Caki2 (cell line): Measurements from ENCODE around the gene RSL1D1. TPM values are rescaled to one million over a fixed set of nuclear protein-coding genes. Genes with fewer than 3 reads are reported as not detected.

Experiments
- DNase-seq: peaks from one replicate; pipeline ENCODE4 v3.0.0-alpha.2; 2015; ENCODE audit warnings: low read depth
- in situ Hi-C: cut with HindIII; loops from 2 replicates; pipeline ENCODE4 v1.10.0; 2016; ENCODE audit warnings: low sequenced_read_pairs, low pct_unique_long_range_greater_than_20kb, mixed read lengths
- total RNA-seq: library from RNA; depleted of rRNA; stranded (reverse); fragments of >200 nt; shearing (Covaris generic); gene quantifications from 2 replicates; pipeline ENCODE4 v1.2.3, GENCODE V29; 2014; ENCODE audit warnings: low replicate concordance

The RSL1D1 gene
- total RNA-seq, 1 experiment from 2014 or later = 196 TPM

DNA sequence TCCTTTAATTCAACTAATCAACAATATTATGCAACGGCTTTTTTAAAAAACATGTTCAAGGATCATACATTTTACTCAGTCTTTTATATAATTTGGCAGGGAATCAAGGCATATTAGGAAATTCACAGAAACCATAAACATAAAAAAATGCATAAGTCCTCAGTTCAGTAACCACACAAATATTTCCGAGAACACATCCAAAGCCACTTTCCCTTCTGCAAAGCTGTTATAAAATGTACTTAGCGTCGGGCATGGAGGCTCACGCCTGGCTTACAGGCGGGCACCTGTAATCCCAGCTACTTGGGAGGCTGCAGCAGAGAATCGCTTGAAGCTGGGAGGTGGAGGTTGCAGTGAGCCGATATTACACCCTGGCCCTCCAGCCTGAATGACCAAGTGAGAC is 44.6 kb downstream of the RSL1D1 start:
- in situ Hi-C loops = no loop called here
- DNase-seq = no peak

DNA sequence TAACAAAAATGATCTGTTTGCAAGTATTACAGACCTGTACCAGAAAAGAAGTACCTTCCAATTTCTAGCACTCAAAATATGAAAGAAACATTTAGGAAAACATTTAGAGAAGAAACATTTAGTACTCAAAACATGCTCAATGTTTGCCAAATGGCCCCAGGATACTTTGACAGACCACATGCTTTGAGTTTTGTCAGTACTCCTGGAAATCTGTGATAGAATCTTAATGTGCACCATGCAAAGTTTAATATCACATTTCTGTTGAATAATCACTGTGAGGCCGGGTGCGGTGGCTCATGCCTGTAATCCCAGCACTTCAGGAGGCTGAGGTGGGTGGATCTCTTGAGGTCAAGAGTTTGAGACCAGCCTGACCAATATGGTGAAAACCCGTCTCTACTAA is 45.8 kb downstream of the RSL1D1 start:
- in situ Hi-C loops = no loop called here
- DNase-seq = no peak

DNA sequence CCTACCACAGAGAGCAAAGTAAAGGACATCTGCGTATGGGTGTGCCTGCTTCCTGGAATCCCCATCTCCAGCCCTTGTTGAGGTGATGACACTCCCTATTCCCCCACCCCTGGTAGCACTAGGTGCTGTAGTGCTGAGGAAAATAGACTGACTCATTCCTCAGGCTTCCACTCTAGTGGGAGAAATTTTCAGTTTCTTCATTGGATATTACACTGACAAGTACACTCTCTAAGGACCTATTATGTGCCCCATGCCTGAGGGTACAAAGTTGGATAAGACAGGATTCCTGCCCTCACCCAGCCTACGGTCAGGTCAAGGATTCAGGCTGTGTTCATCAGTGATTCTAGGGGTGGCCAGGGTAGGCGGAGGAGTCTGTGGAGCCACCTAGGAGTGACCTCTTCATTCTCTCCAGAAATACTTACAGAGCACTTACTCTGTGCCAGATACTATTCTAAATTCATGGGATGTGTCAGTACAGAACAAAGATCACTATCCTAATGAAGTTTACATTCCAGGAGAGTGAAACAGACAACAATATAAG is 49.8 kb downstream of the RSL1D1 start:
- in situ Hi-C loops = no loop called here
- peak; percentile 15 for DNase-seq

DNA sequence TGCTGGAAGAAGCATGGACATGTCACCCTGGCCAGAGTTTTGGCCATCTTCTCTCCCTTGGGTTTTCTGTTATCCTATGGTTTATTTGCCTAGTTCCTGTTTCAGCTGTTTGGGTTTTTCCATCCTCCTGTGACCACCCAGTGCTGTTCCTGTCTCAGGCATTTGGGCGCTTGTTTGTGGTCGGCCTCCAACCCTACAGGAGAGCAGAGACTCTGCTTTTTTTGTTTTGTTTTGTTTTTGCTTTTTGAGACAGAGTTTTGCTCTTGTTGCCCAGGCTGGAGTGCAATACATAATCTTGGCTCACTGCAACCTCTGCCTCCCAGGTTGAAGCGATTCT is 51.0 kb downstream of the RSL1D1 start:
- in situ Hi-C loops = no loop called here
- DNase-seq = no peak

DNA sequence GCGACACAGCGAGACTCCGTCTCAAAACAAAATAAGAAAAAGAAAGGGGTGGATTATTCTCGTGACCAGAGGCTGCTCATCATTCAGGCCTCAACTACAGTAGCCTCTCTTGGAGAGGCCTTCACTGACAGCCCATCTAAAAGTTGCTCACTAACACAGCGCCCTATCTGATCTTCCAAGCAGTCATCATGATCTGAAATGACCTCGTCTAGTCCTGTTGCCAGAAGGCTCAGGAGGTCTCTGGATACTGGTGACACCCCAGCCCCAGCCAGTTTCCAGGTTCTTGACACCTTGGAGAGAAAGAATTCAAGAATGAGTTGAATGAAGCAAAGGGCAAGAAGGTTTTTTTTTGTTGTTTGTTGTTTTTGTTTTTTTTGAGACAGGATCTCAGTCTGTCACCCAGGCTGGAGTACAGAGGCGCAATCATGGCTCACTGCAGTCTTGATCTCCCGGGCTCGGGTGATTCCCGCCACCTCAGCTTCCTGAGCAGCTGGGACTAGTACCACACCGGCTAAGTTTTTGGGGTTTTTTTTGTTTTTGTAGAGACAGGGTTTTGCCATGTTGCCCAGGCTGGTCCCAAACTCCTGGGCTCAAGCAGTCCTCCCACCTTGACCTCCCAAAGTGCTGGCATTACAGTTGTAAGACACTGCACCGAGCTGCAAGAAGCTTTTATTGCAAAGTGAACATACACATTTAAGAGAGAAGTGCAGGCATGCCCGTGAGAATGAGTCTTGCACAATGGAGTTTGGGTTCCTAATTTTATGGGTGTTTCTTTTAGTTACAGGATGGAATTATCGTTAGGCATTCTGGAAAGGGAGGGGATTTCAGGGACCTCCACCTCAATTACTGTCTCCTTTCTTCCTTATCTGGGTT is 51.6 kb downstream of the RSL1D1 start:
- in situ Hi-C loops = no loop called here
- no peak for DNase-seq

DNA sequence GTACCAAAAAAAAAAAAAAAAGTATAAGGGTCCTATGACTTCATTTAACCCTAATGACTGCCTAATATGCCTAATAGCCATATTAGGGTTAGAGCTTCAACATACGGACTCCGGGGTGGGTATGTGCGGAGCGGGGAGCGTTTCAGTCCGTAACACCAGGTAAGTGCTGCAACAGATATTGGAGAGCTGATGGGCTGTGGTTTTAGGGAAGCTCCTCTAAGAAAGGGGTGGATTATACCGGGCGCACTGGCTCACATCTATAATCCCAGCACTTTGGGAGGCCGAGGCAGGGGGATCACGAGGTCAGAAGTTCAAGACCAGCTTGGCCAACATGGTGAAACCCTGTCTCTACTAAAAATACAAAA is 52.3 kb downstream of the RSL1D1 start:
- in situ Hi-C loops = no loop called here
- no peak for DNase-seq

DNA sequence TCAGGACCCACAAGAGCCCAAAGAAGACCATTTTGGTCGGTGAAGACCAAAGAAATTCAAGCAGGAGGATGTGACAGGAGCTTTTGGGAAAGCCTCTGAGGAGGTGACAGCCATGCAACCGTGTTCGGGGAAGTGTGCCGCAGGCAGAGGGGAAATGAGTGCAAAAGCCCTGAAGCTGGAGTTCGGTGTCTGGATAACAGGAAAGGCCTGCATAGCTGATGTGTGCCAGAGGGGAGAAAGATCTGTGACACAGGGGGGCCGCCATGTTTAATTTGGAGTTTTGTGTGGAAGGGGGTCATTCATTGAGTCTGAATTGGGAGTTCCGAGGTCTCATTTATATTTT is 53.4 kb downstream of the RSL1D1 start:
- in situ Hi-C loops = no loop called here
- no peak for DNase-seq

DNA sequence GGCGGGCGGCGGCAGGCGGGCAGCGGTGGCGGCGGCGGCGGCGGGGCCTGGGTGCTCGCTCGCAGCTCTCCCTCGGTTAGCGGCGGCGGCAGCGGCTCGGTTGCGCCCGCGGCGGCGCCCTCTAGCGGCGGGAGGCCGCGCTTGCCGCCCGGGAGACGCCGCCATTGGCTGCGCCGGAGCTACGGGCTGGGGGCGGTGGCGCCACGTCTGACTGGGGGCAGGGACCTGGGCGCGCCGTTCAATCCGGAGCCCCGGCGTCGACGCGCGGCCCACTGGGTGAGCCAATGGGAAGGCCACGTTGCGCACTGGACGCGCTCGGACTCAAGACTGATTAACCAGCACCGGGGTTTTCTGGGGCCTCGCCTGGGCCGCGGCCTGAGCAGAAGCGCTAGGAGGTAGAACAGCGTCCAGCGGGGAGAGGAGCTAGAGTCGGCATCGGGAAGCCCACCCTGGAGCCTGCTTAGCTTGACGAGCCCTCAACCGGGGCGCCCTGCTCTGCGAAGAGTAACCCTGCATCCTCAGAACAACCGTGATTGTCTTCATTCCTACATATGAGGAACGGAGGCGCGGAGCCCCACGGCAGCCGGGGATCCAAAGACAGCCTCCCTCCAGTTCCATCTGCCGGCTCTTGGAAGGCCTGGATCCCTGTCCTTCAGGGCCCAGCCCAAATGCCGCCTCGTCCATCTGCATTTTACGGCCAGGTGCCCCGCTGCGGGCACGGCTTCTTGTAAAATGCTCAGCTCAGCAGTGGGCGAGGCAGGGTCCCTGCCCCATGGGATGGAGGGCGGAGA is 54.0 kb downstream of the RSL1D1 start, which contains the start of gene ZC3H7A:
ZC3H7A (minus strand) TSS at position 93 of the 791 bp plus-strand sequence. CDS start 14,904 bp downstream, outside the sequence.
- in situ Hi-C loops = no loop called here
- DNase-seq = peak; percentile 98

DNA sequence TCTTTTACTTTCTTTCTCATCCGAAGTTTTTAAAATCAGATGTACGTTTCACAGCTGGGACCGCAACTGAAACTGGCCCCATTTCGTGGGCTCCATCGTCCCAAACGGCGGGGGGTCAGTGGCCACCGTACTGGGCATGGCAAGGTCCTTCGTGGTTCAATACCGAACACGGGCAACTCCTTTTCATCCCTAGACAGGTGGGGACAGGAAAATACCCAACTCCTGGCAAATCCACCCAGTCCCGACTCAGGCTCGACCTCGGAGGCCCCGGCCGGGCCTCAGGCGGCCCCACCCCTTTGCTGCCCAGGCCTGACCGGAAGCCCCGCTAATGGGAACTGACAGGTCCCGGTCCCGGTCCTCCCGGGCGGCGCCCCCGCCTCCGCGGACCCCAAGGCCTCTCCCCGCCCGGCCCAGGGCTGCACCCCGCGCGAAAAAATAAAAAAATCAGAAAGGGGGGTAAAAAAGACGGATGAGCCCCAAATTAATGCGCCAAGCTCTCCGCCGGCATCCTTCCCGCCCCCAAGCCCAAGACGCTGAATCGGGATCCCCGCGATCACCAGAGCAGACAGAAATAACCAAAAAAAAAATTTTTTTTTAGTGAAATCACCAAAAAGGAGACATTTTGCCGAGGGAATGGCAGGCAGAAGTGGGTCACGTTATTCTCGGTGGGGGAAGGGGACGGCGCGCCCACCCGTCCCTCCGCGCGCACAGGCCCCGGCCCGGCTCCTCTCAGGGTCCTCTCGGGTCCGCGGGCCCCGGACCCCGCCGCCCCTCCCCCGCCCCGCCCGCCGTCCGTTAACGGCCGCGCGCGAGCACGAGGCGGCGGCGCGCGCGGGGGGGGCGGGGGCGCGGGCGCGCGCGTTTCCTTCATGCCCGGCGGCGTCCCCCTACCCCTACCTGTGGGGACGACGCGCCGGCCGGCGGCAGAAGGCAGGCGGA is 54.8 kb downstream of the RSL1D1 start:
- peak; percentile 45 for DNase-seq
- in situ Hi-C loops = no loop called here

DNA sequence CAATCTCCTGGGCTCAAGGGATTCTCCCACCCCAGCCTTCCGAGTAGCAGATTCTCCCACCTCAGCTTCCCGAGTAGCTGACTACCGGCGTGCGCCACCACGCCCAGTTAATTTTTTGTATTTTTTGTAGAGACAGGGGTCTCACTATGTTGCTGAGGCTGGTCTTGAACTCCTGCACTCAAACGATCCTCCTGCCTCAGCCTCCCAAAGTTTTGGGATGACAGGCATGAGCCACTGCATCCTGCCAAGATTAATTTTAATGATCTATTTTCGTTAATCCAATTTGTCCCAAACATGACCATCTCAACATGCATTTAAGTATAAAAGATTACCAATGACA is 55.5 kb downstream of the RSL1D1 start:
- in situ Hi-C loops = no loop called here

DNA sequence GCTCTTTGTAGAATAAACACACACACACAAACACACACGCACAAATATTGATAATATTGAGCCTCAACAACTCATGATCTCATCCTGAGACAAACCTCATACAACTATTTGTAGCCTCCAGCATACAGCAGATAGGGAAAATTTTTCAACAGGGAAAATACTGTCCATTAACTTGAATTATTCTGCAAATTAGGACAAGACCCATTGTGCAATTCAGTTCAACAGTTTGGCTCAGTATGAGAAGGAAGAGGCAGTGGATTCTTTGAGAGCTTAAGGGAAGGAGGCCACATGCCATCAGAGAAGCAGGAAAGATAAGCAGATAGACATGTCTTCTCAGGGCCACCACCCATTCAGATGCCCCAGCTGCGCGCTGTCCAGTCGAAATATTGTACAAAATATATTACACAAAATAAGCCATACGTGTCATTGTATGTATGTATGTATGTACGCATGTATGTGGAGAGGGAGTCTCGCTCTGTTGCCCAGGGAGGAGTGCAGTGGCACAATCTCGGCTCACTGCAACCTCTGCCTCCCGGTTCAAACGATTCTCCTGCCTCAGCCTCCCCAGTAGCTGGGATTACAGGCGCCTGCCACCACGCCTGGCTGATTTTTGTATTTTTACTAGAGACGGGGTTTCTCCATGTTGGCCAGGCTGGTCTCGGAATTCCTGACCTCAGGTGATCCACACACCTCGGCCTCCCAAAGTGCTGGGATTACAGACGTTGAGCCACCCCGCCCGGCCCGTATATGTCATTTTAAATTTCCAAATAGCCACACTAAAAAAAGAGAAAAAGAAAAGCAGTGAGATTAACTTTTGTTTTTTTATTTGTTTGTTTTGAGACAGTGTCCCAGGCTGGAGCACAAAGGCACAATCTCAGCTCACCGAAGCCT is 56.1 kb downstream of the RSL1D1 start:
- DNase-seq = no peak
- in situ Hi-C loops = no loop called here

More for the DNA sequence above, 55.5 kb downstream of the RSL1D1 start:
- DNase-seq = no peak

DNA sequence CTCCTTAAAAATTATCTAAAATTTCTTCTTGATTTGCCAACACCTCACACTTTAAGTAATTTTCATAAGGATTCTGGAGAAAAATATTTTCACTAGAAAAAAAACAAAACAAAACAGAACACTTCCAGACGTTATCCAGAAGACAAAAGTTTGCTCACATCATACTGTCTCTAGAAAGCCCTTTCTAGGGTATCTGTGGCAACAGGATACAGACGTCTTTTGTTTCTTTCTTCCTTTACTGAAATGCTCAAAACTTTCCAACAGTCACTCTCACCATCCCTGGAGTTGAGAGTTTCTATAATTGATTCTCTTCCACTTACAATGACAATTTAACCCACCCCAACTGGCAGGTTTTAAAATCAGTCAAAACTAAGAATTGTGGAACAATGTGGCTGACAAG is 56.9 kb downstream of the RSL1D1 start:
- in situ Hi-C loops = no loop called here
- no peak for DNase-seq

DNA sequence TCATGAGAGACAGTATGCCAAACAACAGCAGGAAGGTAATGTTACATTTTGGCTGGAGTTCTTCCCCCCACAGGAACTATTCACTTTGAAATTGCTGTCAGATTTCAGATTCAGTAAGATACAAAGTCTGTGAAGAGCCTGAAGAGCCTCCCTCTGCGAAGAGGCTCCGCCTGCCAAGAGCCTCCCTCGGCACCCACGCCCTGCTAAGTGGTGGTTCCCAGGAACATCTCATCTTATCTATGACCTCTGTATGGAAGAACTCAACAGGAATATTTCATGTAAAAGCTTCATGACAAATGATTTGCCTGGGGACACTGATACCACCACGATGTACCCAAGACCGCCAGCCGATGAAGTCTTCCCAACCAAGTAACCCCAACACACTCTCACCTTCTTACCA is 57.5 kb downstream of the RSL1D1 start:
- no peak for DNase-seq
- in situ Hi-C loops = no loop called here

DNA sequence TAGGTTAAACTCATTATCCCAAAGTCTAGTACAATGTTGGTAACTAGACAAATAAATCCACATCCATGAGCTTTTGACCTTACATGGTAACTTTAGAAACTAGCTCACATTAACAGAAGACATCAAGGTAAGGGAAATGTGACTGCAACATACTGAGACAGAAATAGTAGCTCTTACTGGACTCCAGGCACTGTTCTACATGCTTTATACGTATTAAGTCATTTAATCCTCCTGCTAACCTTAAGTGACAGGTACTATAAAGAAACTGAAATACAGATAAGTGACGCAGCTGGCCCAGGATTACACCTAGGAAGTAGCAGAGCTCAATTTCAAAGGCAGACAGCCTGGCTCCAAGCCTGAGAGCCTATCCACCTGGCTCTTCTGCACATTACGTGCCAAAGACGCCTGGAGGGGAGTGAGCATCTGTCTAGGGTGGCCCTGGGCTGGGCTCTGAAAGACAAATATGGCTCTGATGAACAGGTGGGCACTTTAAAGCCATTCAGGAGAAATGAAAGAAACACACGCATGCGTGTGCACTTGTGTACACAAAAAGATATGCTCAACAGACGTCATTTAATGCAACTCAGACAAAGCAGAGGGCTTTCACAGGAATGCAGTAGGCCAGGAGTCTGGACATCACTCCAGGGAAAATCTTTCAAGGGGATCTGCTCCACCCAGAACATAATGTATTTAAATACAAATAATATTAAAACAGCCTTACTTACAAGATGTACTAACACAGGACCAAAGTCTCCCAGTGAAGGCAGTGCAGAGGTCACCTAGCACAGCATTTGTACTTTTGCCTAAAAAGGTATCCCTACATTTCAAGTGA is 58.7 kb downstream of the RSL1D1 start:
- no peak for DNase-seq
- in situ Hi-C loops = no loop called here

DNA sequence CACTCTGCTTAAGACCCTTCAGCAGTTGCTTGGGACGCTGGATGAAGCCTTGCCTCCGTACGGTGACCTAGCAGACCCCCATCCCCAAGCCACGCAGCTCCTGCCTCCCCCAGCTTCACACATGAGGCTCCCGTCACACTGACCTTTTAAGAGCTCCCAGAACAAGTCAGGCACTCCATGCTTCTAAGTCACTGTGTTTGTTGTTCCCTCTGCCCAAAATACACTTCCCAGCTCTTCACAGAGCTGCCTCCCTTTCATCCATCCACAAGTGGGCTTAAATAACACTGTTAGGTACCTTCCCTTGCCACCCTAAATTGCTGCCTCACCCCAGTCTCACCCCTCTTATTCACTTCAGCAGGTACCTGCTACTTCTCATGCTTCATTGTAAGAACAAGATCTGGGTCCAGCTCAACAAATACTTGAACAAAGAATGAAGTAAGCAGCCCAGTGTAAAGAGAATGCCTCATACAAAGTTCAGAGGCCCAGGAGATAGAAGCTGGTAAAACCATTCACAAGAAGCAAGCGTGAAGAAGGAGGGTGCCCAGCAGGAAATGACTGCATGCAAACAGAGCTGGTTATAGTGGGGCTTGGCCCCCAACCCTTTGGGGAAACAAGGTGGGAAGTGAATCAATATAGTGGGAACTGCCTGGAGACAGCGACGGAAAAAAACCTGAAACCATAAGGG is 60.1 kb downstream of the RSL1D1 start:
- in situ Hi-C loops = no loop called here
- DNase-seq = no peak

DNA sequence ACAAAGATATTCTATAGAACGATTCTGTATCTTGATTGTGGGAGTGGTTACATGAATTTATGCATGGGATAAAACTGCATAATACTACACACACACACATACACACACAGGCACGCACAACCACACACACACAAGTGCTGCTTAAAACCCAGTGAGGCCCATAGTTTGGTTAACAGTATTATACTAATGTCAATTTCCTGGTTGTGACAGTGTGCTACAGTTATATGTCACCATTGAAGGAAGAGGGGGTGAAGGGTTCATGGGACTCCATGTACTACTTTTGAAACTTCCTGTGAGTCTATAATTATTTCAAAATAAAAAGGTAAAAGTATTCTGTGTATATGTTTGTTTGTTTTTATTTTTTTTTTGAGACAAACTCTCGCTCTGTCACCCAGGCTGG is 62.4 kb downstream of the RSL1D1 start:
- no peak for DNase-seq
- in situ Hi-C loops = no loop called here
